HCT116 (cell line): Measurements from ENCODE around the gene CMTM2. TPM values are rescaled to one million over a fixed set of nuclear protein-coding genes. Genes with fewer than 3 reads are reported as not detected.

ENCODE experiments used
- ATAC-seq: fragments of 200-7000 bp; cut with Tn5 transposase; 2 replicates; pipeline ENCODE4 v1.9.1; 2020; ENCODE audit warnings: mild to moderate bottlenecking, moderate library complexity
- BruUV-seq: library from RNA; stranded (reverse); fragments of 400-500 nt; replicated peaks from 2 replicates; lab custom pipeline; 2021; lab: Mats Ljungman, UMichigan
- CTCF ChIA-PET: fragments of 300-600 bp; sonication (Branson Sonifier 250); formaldehyde crosslinking; loops from one replicate; lab custom pipeline; 2021; ENCODE audit warnings: antibody characterized with exemption; lab: Charles Lee
- POLR2A ChIA-PET: fragments of 300-600, 350-600 bp; sonication (Branson Sonifier 250); formaldehyde crosslinking; loops from one replicate; lab custom pipeline; 2021; ENCODE audit warnings: antibody characterized with exemption; lab: Charles Lee
- RAD21 ChIA-PET, 2 experiments: fragments of 300-600 bp; sonication (Branson Sonifier 250); formaldehyde crosslinking; loops; one replicate each; lab custom pipeline; 2023; ENCODE audit warnings: low total read pairs in 2 of 2; ENCODE audit not compliant: uncharacterized antibody in 2 of 2, unreplicated experiment in 2 of 2, low non-redundant PET in 1 of 2; lab: Charles Lee
- DNase-seq: peaks from one replicate; pipeline ENCODE4 v3.0.0-alpha.2; 2010; ENCODE audit warnings: low read depth, low spot score
- H2AFZ ChIP-seq: fragments of 200-600 bp; shearing (Covaris generic), sonication (generic); 2 replicates; pipeline ENCODE4 v1.6.1; 2017; ENCODE audit warnings: low read depth, mixed run types, mixed read lengths, antibody characterized with exemption, low read length; ENCODE audit not compliant: poor library complexity, severe bottlenecking
- H3K27ac ChIP-seq: 2 replicates; pipeline ENCODE4 v1.5.1; 2012; ENCODE audit warnings: low read depth, low read length
- H3K27me3 ChIP-seq: fragments of 200-600 bp; sonication (generic); 2 replicates; pipeline ENCODE4 v1.6.1; 2016; ENCODE audit warnings: mixed run types, low read length, mixed read lengths; ENCODE audit not compliant: insufficient read depth
- H3K36me3 ChIP-seq, 2 experiments: fragments of 200-500 bp in 1 of 2; fragments of 200-600 bp in 1 of 2; sonication (Bioruptor generic) in 1 of 2; sonication (generic) in 1 of 2; 2 replicates each; pipeline versions ENCODE4 v1.5.1 to v1.6.1; 2014 to 2016; ENCODE audit warnings: low read length in 2 of 2, inconsistent platforms in 1 of 2, mixed read lengths in 1 of 2, mixed run types in 1 of 2; ENCODE audit not compliant: insufficient read depth in 2 of 2, control insufficient read depth in 1 of 2
- H3K4me1 ChIP-seq, 2 experiments: fragments of 200-600 bp in 1 of 2; sonication (generic) in 1 of 2; 2 replicates each; pipeline versions ENCODE4 v1.5.1 to v1.6.1; 2012 to 2017; ENCODE audit warnings: low read length in 2 of 2, inconsistent platforms in 1 of 2, mild to moderate bottlenecking in 1 of 2, mixed read lengths in 1 of 2, mixed run types in 1 of 2, moderate library complexity in 1 of 2; ENCODE audit not compliant: insufficient read depth in 2 of 2, control insufficient read depth in 1 of 2
- H3K4me2 ChIP-seq: fragments of 200-600 bp; sonication (generic); 2 replicates; pipeline ENCODE4 v1.6.1; 2017; ENCODE audit warnings: mixed run types, low read length, mixed read lengths
- H3K4me3 ChIP-seq, 2 experiments: fragments of 200-600 bp in 1 of 2; sonication (generic) in 1 of 2; replicated peaks in 1 of 2; 2 replicates each; pipeline ENCODE4 v1.5.1; 2011 to 2016; ENCODE audit warnings: low read length in 2 of 2, control low read depth in 1 of 2, low read depth in 1 of 2, mild to moderate bottlenecking in 1 of 2, mixed read lengths in 1 of 2, mixed run types in 1 of 2
- H3K79me2 ChIP-seq: fragments of 200-600 bp; sonication (generic); 2 replicates; pipeline ENCODE4 v1.6.1; 2017; ENCODE audit warnings: mild to moderate bottlenecking, mixed run types, low read length, moderate library complexity, mixed read lengths; ENCODE audit not compliant: insufficient read depth
- H3K9ac ChIP-seq: fragments of 200-600 bp; sonication (generic); 2 replicates; pipeline ENCODE4 v1.6.1; 2016; ENCODE audit warnings: low read length, mixed read lengths
- H3K9me2 ChIP-seq: fragments of 200-600 bp; sonication (generic), shearing (Covaris generic); 2 replicates; pipeline ENCODE4 v1.6.1; 2017; ENCODE audit warnings: mixed run types, mild to moderate bottlenecking, moderate library complexity; ENCODE audit not compliant: insufficient read depth
- H3K9me3 ChIP-seq, 2 experiments: fragments of 200-500 bp in 1 of 2; fragments of 200-600 bp in 1 of 2; sonication (Bioruptor generic) in 1 of 2; sonication (generic) in 1 of 2; 2 replicates each; pipeline ENCODE4 v1.6.1; 2014 to 2017; ENCODE audit warnings: low read length in 2 of 2, mixed read lengths in 2 of 2, inconsistent platforms in 1 of 2, low read depth in 1 of 2, mild to moderate bottlenecking in 1 of 2, mixed run types in 1 of 2, moderate library complexity in 1 of 2; ENCODE audit not compliant: control insufficient read depth in 1 of 2, insufficient read depth in 1 of 2
- H4K20me1 ChIP-seq: fragments of 200-600 bp; sonication (generic), shearing (Covaris generic); 2 replicates; pipeline ENCODE4 v1.6.1; 2017; ENCODE audit warnings: mixed run types, mild to moderate bottlenecking, moderate library complexity; ENCODE audit not compliant: insufficient read depth
- CBX3 ChIP-seq: IDR thresholded peaks from 2 replicates; pipeline ENCODE4 v1.6.1; 2012; ENCODE audit warnings: low read depth
- CTCF ChIP-seq, 3 experiments: fragments of 200-600 bp in 1 of 3; sonication (generic) in 1 of 3; IDR thresholded peaks in 2 of 3; conservative IDR thresholded peaks in 1 of 3; 2 replicates each; pipeline ENCODE4 v1.5.1; 2012 to 2017; ENCODE audit warnings: low read depth in 2 of 3, low read length in 2 of 3, antibody characterized with exemption in 1 of 3, borderline replicate concordance in 1 of 3, control low read depth in 1 of 3, mild to moderate bottlenecking in 1 of 3, mixed read lengths in 1 of 3, mixed run types in 1 of 3, moderate library complexity in 1 of 3; ENCODE audit not compliant: insufficient read depth in 1 of 3
- EGR1 ChIP-seq: IDR thresholded peaks from 2 replicates; pipeline ENCODE4 v1.6.1; 2012; ENCODE audit warnings: low read depth
- FOSL1 ChIP-seq: IDR thresholded peaks from 2 replicates; pipeline ENCODE4 v1.6.1; 2012; ENCODE audit warnings: low read depth
- JUND ChIP-seq: IDR thresholded peaks from 2 replicates; pipeline ENCODE4 v1.6.1; 2012
- MAX ChIP-seq: IDR thresholded peaks from 2 replicates; pipeline ENCODE4 v1.6.1; 2012
- POLR2A ChIP-seq: IDR thresholded peaks from 2 replicates; pipeline ENCODE4 v1.7.0; 2011; ENCODE audit warnings: borderline replicate concordance; ENCODE audit not compliant: insufficient read depth, insufficient read length; ENCODE audit errors: extremely low read depth
- POLR2AphosphoS5 ChIP-seq: IDR thresholded peaks from 2 replicates; pipeline ENCODE4 v1.6.1; 2011; ENCODE audit warnings: mild to moderate bottlenecking, low read depth, low read length, moderate library complexity
- SIN3A ChIP-seq: IDR thresholded peaks from 2 replicates; pipeline ENCODE4 v1.6.1; 2012; ENCODE audit warnings: low read depth
- SP1 ChIP-seq: IDR thresholded peaks from 2 replicates; pipeline ENCODE4 v1.6.1; 2012; ENCODE audit warnings: low read depth
- SRF ChIP-seq: IDR thresholded peaks from 2 replicates; pipeline ENCODE4 v1.6.1; 2012; ENCODE audit warnings: low read depth
- intact Hi-C: fragments of 100-400 bp; cut with micrococcal nuclease; formaldehyde crosslinking; loops from 2 replicates; pipeline ENCODE4 v1.10.0; 2022
- total RNA-seq: library from RNA; stranded (reverse); gene quantifications from one replicate; pipeline ENCODE4 v1.2.1, GENCODE V29; 2021; ENCODE audit not compliant: unreplicated experiment

Gene CMTM2
- total RNA-seq, 1 experiment from 2014 or later = 0.42 TPM

GRCh38 chr16:66617728-66618127 is 38.5 kb downstream of the CMTM2 start:
- ATAC-seq (no peak), DNase-seq (no peak)
- Histone ChIP-seq H3K4me1 (peaks cover 25 to 33% of the 10 kb centered on the region in 2 experiments), H3K36me3 (peaks cover 6 to 18% of the 10 kb centered on the region in 2 experiments; a peak in 2 of 4 replicates), H3K4me3 (no peak overlapping the region), H3K9me2 (no peaks in the 10 kb centered on the region), H4K20me1 (no peaks in the 10 kb centered on the region)
- TF ChIP-seq SRF = 0 out of 2 replicates have a peak, but pooled peaks have one; percentile 9
- no peak for TF ChIP-seq MAX
- TF ChIP-seq, all 23 proteins: peak for 1
- Histone ChIP-seq H3K27me3 (no peaks in the 10 kb centered on the region), H3K9ac (no peak overlapping the region), H2AFZ (no peak overlapping the region), H3K4me2 (peak overlapping the region; percentile 65; the same call in 1 of the 2 replicates), H3K27ac (no peak overlapping the region; the same call in 1 of the 2 replicates), H3K9me3 (no peaks in the 10 kb centered on the region), H3K79me2 (no peaks in the 10 kb centered on the region)
- ChIA-PET POLR2A (interaction anchor here (1.4 kb wide), 1 partner anchor 9 kb away, joined by 3 read pairs; no protein-coding TSS in a partner anchor), RAD21 (no interaction called here), CTCF (interaction anchor here (4.3 kb wide), 1 partner anchor 9 kb away, joined by 41 read pairs; no protein-coding TSS in a partner anchor)
- no TSS peak for BruUV-seq
- intact Hi-C loops = no loop called here

- RAD21 ChIA-PET = no interaction called here
- TF ChIP-seq JUND (peak; percentile 87), EGR1 (no peak), CBX3 (peak; percentile 67; the same call in 1 of the 2 replicates), SIN3A (peak; percentile 63), CTCF (IDR thresholded peaks at IDR 0.05 in 2 of 3, conservative IDR thresholded peaks at IDR 0.05 in 1 of 3; ENCODE audit: borderline replicate concordance in 1 of 3, insufficient read depth in 1 of 3, low read depth in 2 of 3, low read length in 2 of 3) (no peak), POLR2AphosphoS5 (peak; percentile 53), POLR2A (no peak), MAX (peak; percentile 59; the same call in 1 of the 2 replicates), SP1 (peak; percentile 81), FOSL1 (peak; percentile 89)
- Histone ChIP-seq H3K9ac (peak overlapping the region; percentile 29), H3K4me2 (peak overlapping the region; percentile 65), H3K9me3 (no peaks in the 10 kb centered on the region), H3K27me3 (no peaks in the 10 kb centered on the region), H3K36me3 (peaks cover 6 to 12% of the 10 kb centered on the region in 2 experiments; a peak in 2 of 4 replicates), H3K9me2 (no peaks in the 10 kb centered on the region), H3K27ac (peak overlapping the region; percentile 54), H3K4me3 (0 out of 4 replicates have a peak overlapping the region, but pooled peaks of 1 of the 2 experiments have one; percentile 9), H2AFZ (no peak overlapping the region), H3K4me1 (peaks cover 25 to 33% of the 10 kb centered on the region in 2 experiments), H4K20me1 (no peaks in the 10 kb centered on the region), H3K79me2 (no peaks in the 10 kb centered on the region)
- intact Hi-C loops = no loop called here
- POLR2A ChIA-PET = interaction anchor here (1.4 kb wide), 1 partner anchor 10 kb away, joined by 3 read pairs; no protein-coding TSS in a partner anchor
- CTCF ChIA-PET = interaction anchor here (1.0 to 4.3 kb wide), 2 partner anchors 10 to 32 kb away, joined by 4 to 41 read pairs; no protein-coding TSS in a partner anchor
- ATAC-seq = peak; percentile 96
- peak; percentile 70 for DNase-seq
- no TSS peak for BruUV-seq
Observed at GRCh38 chr16:66618588-66619375, 39.5 kb downstream of the CMTM2 start.
